Measurements from ENCODE around the gene YIPF3. TPM values are rescaled to one million over a fixed set of nuclear protein-coding genes. Genes with fewer than 3 reads are reported as not detected.

YIPF3 gene
- total and polyA plus RNA-seq, 9 of the 15 experiments (the other 6 are each of a cell fraction or from before 2014, with no cell fraction given), result 27.5 to 75.3 (median 57.6) TPM

- in situ Hi-C loops (cut with MboI), result loop anchor here (5.0 kb wide), 1 partner anchor 227 kb away; no protein-coding TSS in a partner anchor
- no peaks in the 10 kb centered on the region for H3K9me1 ChIP-seq (ENCODE audit: control insufficient read depth, insufficient read depth, low read length)
- TF ChIP-seq ZSCAN32 (CRISPR knock-in tag; IDR thresholded peaks at IDR 0.05), result no peak
- TF ChIP-seq FOXK1 (CRISPR knock-in tag; IDR thresholded peaks at IDR 0.05; ENCODE audit: borderline replicate concordance), result no peak
- TF ChIP-seq FUS (optimal IDR thresholded peaks at IDR 0.05; ENCODE audit: low read depth, low read length), result no peak
- TF ChIP-seq HOMEZ (CRISPR knock-in tag; IDR thresholded peaks at IDR 0.05), result no peak
- no peak for TF ChIP-seq JUNB (CRISPR knock-in tag; conservative IDR thresholded peaks at IDR 0.05)
- TF ChIP-seq ZBTB7A (IDR thresholded peaks at IDR 0.05; ENCODE audit: borderline replicate concordance, control insufficient read depth, low read depth, low read length), result no peak
- no peak for TF ChIP-seq ZKSCAN1 (IDR thresholded peaks at IDR 0.05; ENCODE audit: low read depth, low read length)
- TF ChIP-seq, protein P1, sequence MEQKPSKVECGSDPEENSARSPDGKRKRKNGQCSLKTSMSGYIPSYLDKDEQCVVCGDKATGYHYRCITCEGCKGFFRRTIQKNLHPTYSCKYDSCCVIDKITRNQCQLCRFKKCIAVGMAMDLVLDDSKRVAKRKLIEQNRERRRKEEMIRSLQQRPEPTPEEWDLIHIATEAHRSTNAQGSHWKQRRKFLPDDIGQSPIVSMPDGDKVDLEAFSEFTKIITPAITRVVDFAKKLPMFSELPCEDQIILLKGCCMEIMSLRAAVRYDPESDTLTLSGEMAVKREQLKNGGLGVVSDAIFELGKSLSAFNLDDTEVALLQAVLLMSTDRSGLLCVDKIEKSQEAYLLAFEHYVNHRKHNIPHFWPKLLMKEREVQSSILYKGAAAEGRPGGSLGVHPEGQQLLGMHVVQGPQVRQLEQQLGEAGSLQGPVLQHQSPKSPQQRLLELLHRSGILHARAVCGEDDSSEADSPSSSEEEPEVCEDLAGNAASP (IDR thresholded peaks at IDR 0.05), result no peak
- TF ChIP-seq SUPT5H (IDR thresholded peaks at IDR 0.05), result no peak
- TF ChIP-seq ZNF431 (CRISPR knock-in tag; IDR thresholded peaks at IDR 0.05), result no peak
- no peak for TF ChIP-seq POLR3G (IDR thresholded peaks at IDR 0.05; ENCODE audit: extremely low read depth, insufficient read length, insufficient replicate concordance)
- TF ChIP-seq ZNF277 (CRISPR knock-in tag; IDR thresholded peaks at IDR 0.05; ENCODE audit: borderline replicate concordance), result no peak
- no peak for TF ChIP-seq ZNF174 (CRISPR knock-in tag; IDR thresholded peaks at IDR 0.05)
- no peak for TF ChIP-seq TOE1 (IDR thresholded peaks at IDR 0.05; ENCODE audit: borderline replicate concordance)
- no peak for TF ChIP-seq TOE1 (CRISPR knock-in tag; IDR thresholded peaks at IDR 0.05; ENCODE audit: borderline replicate concordance, low read depth)
- no peak for TF ChIP-seq ETV1 (tag; conservative IDR thresholded peaks at IDR 0.05; ENCODE audit: low read depth)
- no peak for TF ChIP-seq ZNF263 (CRISPR knock-in tag; IDR thresholded peaks at IDR 0.05; ENCODE audit: borderline replicate concordance)
- FAIRE-seq (no peak), DNase-seq (ENCODE audit: extremely low read depth in 1 of 4, low spot score in 3 of 4) (no peak), ATAC-seq (no peak)
- H3K4me2 ChIP-seq (ENCODE audit: insufficient read depth, low read length), result no peak overlapping the region
- peaks cover 24% of the 10 kb centered on the region for H4K20me1 ChIP-seq (replicated peaks; ENCODE audit: control insufficient read depth, insufficient read depth, low read length)
- ChIA-PET CTCF (ENCODE audit: low intra/inter-chr PET ratio) (no interaction called here), POLR2A (interaction anchor here (0.6 to 8.5 kb wide), 10 partner anchors 11 to 758 kb away, joined by 3 to 54 read pairs (median 3); partner anchors contain the start of genes DNPH1, KLHDC3, LRRC73 and MEA1)
- H3K9me3 ChIP-seq (replicated peaks; ENCODE audit: control insufficient read depth, insufficient read depth, low read depth, low read length), result no peaks in the 10 kb centered on the region
- 0 out of 3 replicates have a peak, but pooled peaks cover 3% of the 10 kb centered on the region for H3K79me2 ChIP-seq (ENCODE audit: control insufficient read depth, insufficient read depth, low read length)
- H3K27me3 ChIP-seq (ENCODE audit: control insufficient read depth in 2 of 2, insufficient read depth in 2 of 2, low read length in 2 of 2), result no peaks in the 10 kb centered on the region
- BruUV-seq (replicated peaks), result no TSS peak
- H3K4me3 ChIP-seq, result no peak overlapping the region
- peaks cover 4% of the 10 kb centered on the region; the same call in 1 of the 3 replicates for H3K36me3 ChIP-seq (ENCODE audit: control insufficient read depth, insufficient read depth, low read length)
- intact Hi-C loops (cut with micrococcal nuclease), result no loop called here
- H3K4me1 ChIP-seq (replicated peaks in 1 of 2; ENCODE audit: control insufficient read depth in 2 of 2, insufficient read depth in 2 of 2, low read length in 2 of 2), result peaks cover 9 to 19% of the 10 kb centered on the region in 2 experiments
- no peak overlapping the region for H3K27ac ChIP-seq (ENCODE audit: extremely low read depth, low read depth, low read length)
- peak overlapping the region in 1 of 2 experiments; percentile 68; a peak in 2 of 4 replicates for H3K9ac ChIP-seq (ENCODE audit: insufficient read depth in 1 of 2, low read depth in 2 of 2, low read length in 2 of 2)
- H2AFZ ChIP-seq (ENCODE audit: low read depth, low read length), result no peak overlapping the region
- 80% methylated on average over 12 of the region's 12 CpGs for WGBS (ENCODE audit: insufficient coverage, low coverage, missing lambda C conversion rate)
Observed at GRCh38 chr6:43489277-43490072, 27.3 kb downstream of the YIPF3 start.
